ENCODE data around the gene LATS2. TPM values are rescaled to one million over a fixed set of nuclear protein-coding genes. Genes with fewer than 3 reads are reported as not detected.

Gene LATS2
- total RNA-seq, 4 donors from 2014 or later, result 13.2 to 27.6 (median 21.1) TPM

GRCh38 chr13:21025539-21025938 lies 35.8 kb downstream of the LATS2 start:
- H3K4me3 ChIP-seq (ENCODE audit: low read depth, poor library complexity, severe bottlenecking), result no peak overlapping the region
- intact Hi-C loops (cut with DNase I; ENCODE audit: low total_unique reads), result no loop called here
- DNase-seq (ENCODE audit: low spot score in 2 of 2), result no peak
- no peak for TF ChIP-seq CTCF (IDR thresholded peaks at IDR 0.05)
- TF ChIP-seq POLR2A (IDR thresholded peaks at IDR 0.05), result no peak
- 83 to 88% methylated on average over 6 of the region's 6 CpGs for WGBS, 2 donors

GRCh38 chr13:21022056-21022979 lies 39.1 kb downstream of the LATS2 start:
- H3K4me3 ChIP-seq (ENCODE audit: low read depth, poor library complexity, severe bottlenecking), result no peak overlapping the region
- TF ChIP-seq POLR2A (IDR thresholded peaks at IDR 0.05) (no peak), CTCF (IDR thresholded peaks at IDR 0.05) (no peak)
- 89 to 91% methylated on average over 11 of the region's 11 CpGs for WGBS, 2 donors
- peak in 1 of 2 donors; percentile 54 for DNase-seq (ENCODE audit: low spot score in 2 of 2)
- intact Hi-C loops (cut with DNase I; ENCODE audit: low total_unique reads), result no loop called here

- WGBS, 2 donors, result 86 to 87% methylated on average over 4 of the region's 4 CpGs
- TF ChIP-seq POLR2A (IDR thresholded peaks at IDR 0.05) (no peak), CTCF (IDR thresholded peaks at IDR 0.05) (no peak)
- intact Hi-C loops (cut with DNase I; ENCODE audit: low total_unique reads), result no loop called here
- DNase-seq (ENCODE audit: low spot score in 2 of 2), result peak in 1 of 2 donors; percentile 72
- H3K4me3 ChIP-seq (ENCODE audit: low read depth, poor library complexity, severe bottlenecking), result no peak overlapping the region
Observed at GRCh38 chr13:21020581-21020980, 40.8 kb downstream of the LATS2 start.

DNA sequence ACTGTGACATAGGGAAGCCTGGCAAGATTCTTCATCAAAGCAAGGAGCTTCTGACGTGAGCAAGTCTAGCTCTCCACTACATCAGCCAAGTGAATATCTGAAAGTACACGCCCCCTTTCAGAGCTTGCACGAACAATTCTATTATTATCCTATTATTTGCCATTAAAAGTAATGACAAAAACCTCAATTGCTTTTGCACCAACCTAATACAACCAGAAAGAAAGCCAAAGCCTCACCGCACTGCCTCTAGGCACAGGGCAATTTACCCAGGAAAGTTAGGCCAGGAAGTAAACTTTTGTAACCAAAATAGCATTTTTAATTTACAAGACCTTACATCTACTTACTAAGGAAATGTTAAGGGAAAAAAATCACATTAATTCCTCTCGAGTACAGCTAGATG lies 41.2 kb downstream of the LATS2 start:
- TF ChIP-seq CTCF (IDR thresholded peaks at IDR 0.05), result no peak
- TF ChIP-seq POLR2A (IDR thresholded peaks at IDR 0.05), result no peak
- DNase-seq (ENCODE audit: low spot score in 2 of 2), result peak in 1 of 2 donors; percentile 15
- intact Hi-C loops (cut with DNase I; ENCODE audit: low total_unique reads), result no loop called here
- WGBS, 2 donors, result 58 to 59% methylated on average over 5 of the region's 5 CpGs
- H3K4me3 ChIP-seq (ENCODE audit: low read depth, poor library complexity, severe bottlenecking), result no peak overlapping the region

GRCh38 chr13:21018220-21018619 lies 43.2 kb downstream of the LATS2 start:
- peak in 1 of 2 donors; percentile 61 for DNase-seq (ENCODE audit: low spot score in 2 of 2)
- 87 to 91% methylated on average over 4 of the region's 4 CpGs for WGBS, 2 donors
- intact Hi-C loops (cut with DNase I; ENCODE audit: low total_unique reads), result no loop called here
- TF ChIP-seq POLR2A (IDR thresholded peaks at IDR 0.05) (no peak), CTCF (IDR thresholded peaks at IDR 0.05) (no peak)
- H3K4me3 ChIP-seq (ENCODE audit: low read depth, poor library complexity, severe bottlenecking), result no peak overlapping the region
